HCT116 (cell line): ENCODE measurements around the gene PCDHGC5.

Experiments
- ATF3 ChIP-seq: IDR thresholded peaks from 2 replicates; pipeline ENCODE4 v1.6.1; 2012
- CBX3 ChIP-seq: IDR thresholded peaks from 2 replicates; pipeline ENCODE4 v1.6.1; 2012; ENCODE audit warnings: low read depth
- CEBPB ChIP-seq: IDR thresholded peaks from 2 replicates; pipeline ENCODE4 v1.6.1; 2012; ENCODE audit warnings: low read depth
- CTCF ChIP-seq, 3 experiments: fragments of 200-600 bp in 1 of 3; sonication (generic) in 1 of 3; IDR thresholded peaks in 2 of 3; conservative IDR thresholded peaks in 1 of 3; 2 replicates each; pipeline ENCODE4 v1.5.1; 2012 to 2017; ENCODE audit warnings: low read depth in 2 of 3, low read length in 2 of 3, antibody characterized with exemption in 1 of 3, borderline replicate concordance in 1 of 3, control low read depth in 1 of 3, mild to moderate bottlenecking in 1 of 3, mixed read lengths in 1 of 3, mixed run types in 1 of 3, moderate library complexity in 1 of 3; ENCODE audit not compliant: insufficient read depth in 1 of 3
- EZH2 ChIP-seq: fragments of 200-600 bp; sonication (generic); IDR thresholded peaks from 2 replicates; pipeline ENCODE4 v1.6.1; 2017; ENCODE audit warnings: antibody characterized with exemption, mixed run types
- EZH2phosphoT487 ChIP-seq: fragments of 200-600 bp; IDR thresholded peaks from 2 replicates; pipeline ENCODE4 v1.6.1; 2018; ENCODE audit warnings: antibody characterized with exemption, borderline replicate concordance
- FOSL1 ChIP-seq: IDR thresholded peaks from 2 replicates; pipeline ENCODE4 v1.6.1; 2012; ENCODE audit warnings: low read depth
- POLR2A ChIP-seq: IDR thresholded peaks from 2 replicates; pipeline ENCODE4 v1.7.0; 2011; ENCODE audit warnings: borderline replicate concordance; ENCODE audit not compliant: insufficient read depth, insufficient read length; ENCODE audit errors: extremely low read depth
- POLR2AphosphoS5 ChIP-seq: IDR thresholded peaks from 2 replicates; pipeline ENCODE4 v1.6.1; 2011; ENCODE audit warnings: mild to moderate bottlenecking, low read depth, low read length, moderate library complexity
- SRF ChIP-seq: IDR thresholded peaks from 2 replicates; pipeline ENCODE4 v1.6.1; 2012; ENCODE audit warnings: low read depth
- TCF7L2 ChIP-seq: IDR thresholded peaks from 2 replicates; pipeline ENCODE4 v1.7.0; 2011; ENCODE audit warnings: borderline replicate concordance, inconsistent platforms; ENCODE audit not compliant: insufficient read depth, insufficient read length; ENCODE audit errors: extremely low read depth
- YY1 ChIP-seq: IDR thresholded peaks from 2 replicates; pipeline ENCODE4 v1.6.1; 2011; ENCODE audit warnings: low read length, low read depth, moderate library complexity, mild to moderate bottlenecking; ENCODE audit not compliant: insufficient replicate concordance; ENCODE audit errors: extremely low read depth
- TF ChIP-seq, protein P1 (sequence below): IDR thresholded peaks from 2 replicates; pipeline ENCODE4 v1.6.1; 2012

- TF ChIP-seq EZH2: no peak
- TF ChIP-seq CTCF (IDR thresholded peaks at IDR 0.05 in 2 of 3, conservative IDR thresholded peaks at IDR 0.05 in 1 of 3; ENCODE audit: borderline replicate concordance in 1 of 3, insufficient read depth in 1 of 3, low read depth in 2 of 3, low read length in 2 of 3): no peak
- no peak for TF ChIP-seq POLR2AphosphoS5
- no peak for TF ChIP-seq TCF7L2
- TF ChIP-seq, protein P1, sequence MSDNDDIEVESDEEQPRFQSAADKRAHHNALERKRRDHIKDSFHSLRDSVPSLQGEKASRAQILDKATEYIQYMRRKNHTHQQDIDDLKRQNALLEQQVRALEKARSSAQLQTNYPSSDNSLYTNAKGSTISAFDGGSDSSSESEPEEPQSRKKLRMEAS: no peak
- TF ChIP-seq CBX3: no peak
- TF ChIP-seq POLR2A: no peak
- TF ChIP-seq CEBPB: no peak
- TF ChIP-seq SRF: no peak
- TF ChIP-seq ATF3: no peak
- TF ChIP-seq EZH2phosphoT487: no peak
- TF ChIP-seq FOSL1: no peak
- TF ChIP-seq YY1: no peak
Measured at GRCh38 chr5:141529002-141529401, 40.1 kb downstream of the PCDHGC5 start.
